Loucy (cell line): Measurements from ENCODE around the gene TPK1.

Experiments
- CTCF ChIP-seq: fragments of 200-600 bp; sonication (generic); conservative IDR thresholded peaks from 2 replicates; pipeline ENCODE4 v1.5.1; 2014; ENCODE audit warnings: mild to moderate bottlenecking, antibody characterized with exemption, low read length
- EZH2phosphoT487 ChIP-seq: fragments of 200-600 bp; IDR thresholded peaks from 2 replicates; pipeline ENCODE4 v1.6.1; 2018; ENCODE audit warnings: antibody characterized with exemption, mild to moderate bottlenecking, moderate library complexity, borderline replicate concordance

DNA sequence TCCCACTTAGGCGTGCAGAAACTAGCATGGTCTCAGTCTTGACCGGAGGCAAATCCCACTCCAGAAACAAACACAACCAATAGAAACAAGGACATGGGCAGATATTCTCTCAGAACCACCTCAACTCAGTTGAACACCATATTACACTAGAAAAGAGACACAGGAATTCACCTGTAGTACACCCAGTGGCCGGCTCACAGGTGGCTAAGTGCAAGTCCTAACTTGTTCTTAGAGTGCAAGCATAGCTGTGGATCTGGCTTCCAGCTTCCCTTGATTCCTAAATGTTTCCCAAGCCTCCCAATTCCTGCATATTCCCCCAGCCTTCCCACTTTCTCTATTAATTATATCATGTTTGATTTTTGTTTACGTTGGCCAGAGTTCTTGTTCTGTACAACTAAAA lies 164.4 kb downstream of the TPK1 start:
- TF ChIP-seq CTCF (no peak), EZH2phosphoT487 (no peak)
